ENCODE data around the gene HSPB8.

Gene HSPB8

DNA sequence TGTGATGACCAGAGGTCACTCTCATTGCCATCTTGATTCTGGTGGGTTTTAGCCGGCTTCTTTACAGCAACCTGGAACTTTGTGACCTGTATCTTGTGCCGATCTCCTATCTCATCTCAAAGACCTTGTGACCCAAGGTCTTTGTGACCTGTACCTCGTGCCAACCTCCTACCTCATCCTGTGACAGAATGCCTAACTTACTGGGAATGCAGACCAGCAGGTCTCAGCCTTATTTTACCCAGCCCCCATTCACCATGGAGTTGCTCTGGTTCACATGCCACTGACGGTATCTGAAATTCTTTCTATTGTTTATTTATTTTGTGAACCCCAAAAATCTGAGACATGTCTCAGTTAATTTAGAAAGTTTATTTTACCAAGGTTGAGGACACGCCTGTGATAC is 7.4 kb upstream of the HSPB8 start:
- FAIRE-seq: no peak

DNA sequence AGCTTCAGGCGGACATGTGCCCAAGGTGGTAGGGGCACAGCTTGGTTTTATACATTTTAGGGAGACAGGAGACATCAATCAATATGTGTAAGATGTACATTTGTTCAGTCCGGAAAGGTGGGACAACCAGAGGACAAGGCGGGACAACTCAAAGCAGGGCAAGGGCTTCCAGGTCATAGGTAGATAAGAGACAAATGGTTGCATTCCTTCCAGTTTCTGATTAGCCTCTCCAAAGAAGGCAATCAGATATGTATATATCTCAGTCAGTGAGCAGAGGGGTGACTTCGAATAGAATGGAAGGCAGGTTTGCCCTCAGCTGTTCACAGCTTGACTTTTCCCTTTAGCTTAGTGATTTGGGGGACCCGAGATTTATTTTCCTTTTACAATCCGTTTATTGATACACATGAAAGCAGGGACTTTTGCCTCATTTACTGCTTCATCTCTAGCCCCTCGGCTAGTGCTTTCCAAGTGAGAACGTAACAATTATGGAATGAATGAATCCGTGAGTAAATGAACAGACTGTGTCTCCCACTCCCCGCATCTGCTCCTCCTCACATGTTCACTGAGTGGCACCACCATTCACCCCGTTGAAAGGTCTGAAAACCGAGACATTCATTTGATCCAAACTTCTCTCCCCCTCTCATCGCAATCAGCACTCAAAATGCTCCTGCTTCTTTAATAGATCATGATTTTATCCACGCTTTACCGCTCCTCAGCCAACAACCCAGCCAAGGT is 6.9 kb upstream of the HSPB8 start:
- no peak for FAIRE-seq

DNA sequence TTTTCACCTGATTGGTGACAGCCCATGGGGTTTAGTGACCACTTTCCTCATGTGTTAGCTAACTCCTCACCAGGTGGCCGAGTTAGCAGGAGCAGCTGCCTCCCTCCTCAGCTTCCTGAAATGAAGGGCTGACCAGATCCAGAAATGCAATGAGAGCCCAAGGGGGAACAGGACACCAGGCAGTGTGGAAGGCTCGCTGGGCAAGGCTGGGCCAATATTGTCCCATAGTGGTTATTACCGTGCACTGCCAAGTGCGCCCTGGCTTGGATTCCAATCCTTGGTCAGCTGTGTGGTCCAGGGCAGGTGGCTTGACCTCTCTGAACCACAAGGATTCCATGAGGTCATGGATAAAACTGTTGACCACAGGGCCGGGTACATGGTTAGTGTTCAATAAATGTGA is 3.6 kb upstream of the HSPB8 start:
- FAIRE-seq: no peak

DNA sequence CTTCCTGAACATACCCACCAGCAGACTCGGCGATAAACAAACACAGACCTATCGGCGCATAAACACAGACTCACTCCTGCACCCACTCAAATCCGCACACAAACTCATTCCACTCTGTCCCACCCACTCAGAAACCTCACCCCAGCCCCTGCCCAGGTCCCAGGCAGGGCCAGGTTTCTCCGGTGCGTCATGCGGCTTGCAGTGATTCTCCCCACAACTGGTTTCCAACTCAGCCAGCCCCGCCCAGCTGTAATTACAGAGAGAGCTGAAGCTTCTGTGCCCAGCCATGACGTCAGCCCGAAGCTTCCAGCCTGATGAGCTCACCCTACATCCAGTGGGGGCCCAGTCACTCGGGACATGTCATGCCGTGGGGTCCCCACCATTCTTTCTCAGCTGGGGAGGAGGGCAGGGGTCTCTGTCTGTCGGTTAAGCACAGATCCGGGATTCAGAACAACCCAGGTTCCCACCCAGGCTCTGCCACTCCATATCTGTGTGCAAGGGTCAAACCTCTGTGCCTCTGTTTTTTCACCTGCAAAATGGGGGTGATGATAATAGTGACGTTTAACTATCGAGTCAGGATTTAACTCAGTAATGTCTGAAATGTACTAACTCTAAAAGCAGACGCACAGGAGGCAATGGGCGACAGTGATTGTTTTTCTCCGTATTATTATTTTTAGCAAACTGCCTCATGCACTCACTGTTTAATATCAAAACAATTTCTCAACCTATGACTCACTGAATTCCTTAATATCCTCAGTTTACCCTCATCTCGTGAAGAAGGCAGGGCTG is 2.3 kb upstream of the HSPB8 start:
- no peak for FAIRE-seq

DNA sequence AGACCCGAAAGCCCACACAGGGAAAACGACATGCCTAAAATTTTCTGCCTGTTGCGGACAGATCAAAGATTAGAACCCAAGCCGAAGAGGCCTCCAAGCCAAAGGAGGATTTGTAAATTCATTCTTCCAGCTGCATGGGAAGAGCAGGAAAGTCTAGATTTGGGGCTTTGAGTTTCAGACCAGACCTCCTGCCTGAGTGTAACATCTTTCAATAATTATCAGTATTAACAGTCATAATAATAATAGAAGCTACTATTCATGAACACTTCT is 1.7 kb upstream of the HSPB8 start:
- FAIRE-seq: no peak

DNA sequence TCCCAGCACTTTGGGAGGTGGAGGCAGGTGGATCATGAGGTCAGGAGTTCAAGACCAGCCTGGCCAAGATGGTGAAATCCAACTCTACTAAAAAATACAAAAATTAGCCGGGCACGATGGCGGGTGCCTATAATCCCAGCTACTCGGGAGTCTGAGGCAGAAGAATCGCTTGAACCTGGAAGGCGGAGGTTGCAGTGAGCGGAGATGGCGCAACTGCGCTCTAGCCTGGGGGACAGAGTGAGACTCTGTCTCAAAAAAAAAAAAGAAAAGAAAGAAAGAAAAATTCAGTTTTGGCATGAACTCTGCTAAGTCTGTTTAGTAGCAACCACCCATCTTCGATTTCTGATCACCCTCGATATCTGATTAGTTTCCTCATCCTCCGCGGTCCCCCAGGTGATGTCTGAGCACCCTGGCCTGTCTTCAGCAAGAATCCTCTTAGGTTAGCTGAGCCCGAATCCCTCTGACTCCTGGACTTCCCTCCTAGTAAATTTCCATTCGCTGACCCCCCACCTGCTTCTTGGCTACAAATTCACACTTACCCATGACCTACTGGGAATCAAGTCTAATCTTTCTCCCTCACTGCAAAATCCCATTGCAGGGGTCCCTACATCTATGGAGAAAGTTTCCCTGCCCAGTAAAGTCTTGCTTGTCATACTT is 879 bp upstream of the HSPB8 start:
- FAIRE-seq: no peak

DNA sequence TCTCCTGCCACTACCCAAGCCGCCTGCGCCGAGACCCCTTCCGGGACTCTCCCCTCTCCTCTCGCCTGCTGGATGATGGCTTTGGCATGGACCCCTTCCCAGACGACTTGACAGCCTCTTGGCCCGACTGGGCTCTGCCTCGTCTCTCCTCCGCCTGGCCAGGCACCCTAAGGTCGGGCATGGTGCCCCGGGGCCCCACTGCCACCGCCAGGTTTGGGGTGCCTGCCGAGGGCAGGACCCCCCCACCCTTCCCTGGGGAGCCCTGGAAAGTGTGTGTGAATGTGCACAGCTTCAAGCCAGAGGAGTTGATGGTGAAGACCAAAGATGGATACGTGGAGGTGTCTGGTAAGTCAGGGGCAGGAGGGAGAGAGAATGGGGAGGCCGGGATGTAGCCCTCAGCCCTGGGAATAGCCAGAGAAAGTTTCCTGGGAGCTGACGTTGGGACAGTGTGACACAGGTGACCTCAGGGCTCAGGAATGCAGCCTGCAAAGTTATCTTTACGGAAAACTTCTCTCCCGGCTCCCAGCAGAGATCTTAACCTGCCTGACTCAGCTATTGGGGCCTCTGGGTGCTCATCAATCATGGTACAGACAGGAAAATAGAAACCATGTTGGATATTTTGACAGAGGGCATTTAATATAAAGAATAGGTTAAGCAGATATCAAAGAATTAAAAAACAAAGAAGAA is 747 bp downstream of the HSPB8 start:
- FAIRE-seq: no peak

DNA sequence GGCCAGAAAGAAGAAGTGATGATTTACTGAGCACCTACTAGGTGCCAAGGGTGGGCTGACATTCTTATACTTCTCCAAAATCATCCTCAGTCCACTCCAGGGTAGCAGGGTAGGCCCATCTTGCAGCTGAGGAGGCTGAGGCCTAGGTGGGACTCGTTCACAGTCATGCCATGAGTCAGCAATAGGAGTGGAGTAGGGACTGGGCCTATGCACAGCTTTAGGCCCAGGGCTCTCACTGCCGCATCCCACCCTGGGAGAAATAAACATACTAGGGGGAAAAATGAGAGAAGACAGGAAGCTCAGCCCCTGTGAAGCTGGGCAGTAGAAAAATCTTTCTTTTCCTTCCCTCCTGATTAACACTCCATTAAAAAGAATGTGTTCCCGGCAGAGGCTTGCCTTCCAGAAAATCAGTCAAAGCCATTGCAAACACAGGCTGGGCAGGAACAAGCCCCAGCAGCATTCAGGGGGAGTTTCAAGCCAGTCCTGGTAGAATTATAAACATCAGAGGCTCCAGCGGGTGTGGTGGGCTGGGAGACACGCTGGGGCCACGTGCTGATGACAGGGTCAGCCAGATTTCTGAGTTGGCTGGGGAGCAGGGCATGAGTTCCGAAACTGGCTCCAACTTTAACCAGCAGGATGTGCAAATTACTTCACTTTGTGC is 1.8 kb downstream of the HSPB8 start:
- FAIRE-seq: no peak

DNA sequence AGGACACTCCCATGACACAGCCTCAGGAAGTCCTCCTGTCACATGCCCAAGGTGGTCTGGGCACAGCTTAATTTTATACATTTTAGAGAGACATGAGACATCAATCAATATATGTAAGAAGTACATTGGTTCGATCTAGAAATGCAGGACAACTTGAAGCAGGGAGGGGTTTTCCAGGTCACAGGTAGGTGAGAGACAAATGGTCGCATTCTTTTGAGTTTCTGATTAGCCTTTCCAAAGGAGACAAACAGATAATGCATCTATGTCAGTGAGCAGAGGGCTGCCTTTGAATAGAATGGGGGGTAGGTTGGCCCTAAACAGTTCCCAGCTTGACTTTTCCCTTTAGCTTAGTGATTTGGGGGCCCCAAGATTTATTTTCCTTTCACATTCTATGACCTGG is 2.5 kb downstream of the HSPB8 start:
- no peak for FAIRE-seq

DNA sequence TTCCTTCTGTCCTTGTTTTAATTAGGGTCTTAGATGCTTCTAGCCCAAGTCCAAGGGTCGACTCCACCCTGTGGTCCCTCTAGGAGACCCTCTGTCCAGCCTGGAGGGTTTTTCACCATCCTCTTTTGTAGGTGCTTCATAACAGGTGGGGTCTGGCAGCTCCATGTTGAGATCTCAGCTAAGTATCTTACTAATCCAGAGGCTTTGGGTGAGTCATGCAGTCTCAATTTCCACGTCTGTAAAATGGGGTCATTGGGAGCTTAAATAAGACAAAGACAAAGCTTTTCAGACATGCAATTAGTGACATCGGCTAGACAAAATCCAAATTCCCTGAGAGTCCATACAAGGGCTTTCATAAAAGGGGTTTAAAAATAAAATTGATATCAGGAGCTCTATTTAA is 3.2 kb downstream of the HSPB8 start:
- FAIRE-seq: no peak

DNA sequence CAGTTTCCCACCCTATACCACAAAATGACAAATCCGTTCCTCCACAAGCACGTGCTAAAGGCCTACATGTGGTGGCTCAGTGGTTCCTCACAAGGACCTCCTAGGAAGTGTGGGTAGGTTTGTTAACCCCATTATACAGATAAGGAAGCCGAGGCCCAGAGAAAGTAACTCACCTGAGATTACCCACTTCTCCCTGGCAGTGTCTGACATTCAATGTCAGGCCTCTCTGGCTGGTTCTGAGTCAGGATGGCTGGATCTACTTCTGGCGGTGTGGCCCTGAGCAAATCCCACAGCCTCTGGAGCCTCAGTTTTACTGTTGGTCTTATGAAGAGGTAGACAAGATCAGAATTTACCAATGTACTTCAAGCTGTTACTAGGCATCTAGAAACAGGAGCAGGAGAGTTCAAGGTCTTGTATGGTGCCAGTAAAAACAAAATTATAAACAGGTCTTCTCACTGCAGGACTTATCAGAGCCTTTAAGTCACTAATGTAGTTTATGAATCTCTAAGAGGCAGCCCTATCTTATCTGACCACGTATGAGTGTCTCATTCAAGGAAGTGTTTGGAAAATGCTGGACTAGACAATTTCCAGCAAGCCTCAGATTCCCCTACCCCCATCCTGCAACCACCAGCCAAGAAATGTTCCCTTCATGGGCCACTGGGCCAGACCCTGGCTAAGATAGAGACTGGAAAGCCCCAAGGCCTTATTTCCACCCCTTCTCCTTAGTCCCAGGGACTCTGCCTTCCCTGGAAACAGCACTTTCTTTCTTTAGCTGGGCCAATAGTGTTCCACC is 4.2 kb downstream of the HSPB8 start:
- no peak for FAIRE-seq

DNA sequence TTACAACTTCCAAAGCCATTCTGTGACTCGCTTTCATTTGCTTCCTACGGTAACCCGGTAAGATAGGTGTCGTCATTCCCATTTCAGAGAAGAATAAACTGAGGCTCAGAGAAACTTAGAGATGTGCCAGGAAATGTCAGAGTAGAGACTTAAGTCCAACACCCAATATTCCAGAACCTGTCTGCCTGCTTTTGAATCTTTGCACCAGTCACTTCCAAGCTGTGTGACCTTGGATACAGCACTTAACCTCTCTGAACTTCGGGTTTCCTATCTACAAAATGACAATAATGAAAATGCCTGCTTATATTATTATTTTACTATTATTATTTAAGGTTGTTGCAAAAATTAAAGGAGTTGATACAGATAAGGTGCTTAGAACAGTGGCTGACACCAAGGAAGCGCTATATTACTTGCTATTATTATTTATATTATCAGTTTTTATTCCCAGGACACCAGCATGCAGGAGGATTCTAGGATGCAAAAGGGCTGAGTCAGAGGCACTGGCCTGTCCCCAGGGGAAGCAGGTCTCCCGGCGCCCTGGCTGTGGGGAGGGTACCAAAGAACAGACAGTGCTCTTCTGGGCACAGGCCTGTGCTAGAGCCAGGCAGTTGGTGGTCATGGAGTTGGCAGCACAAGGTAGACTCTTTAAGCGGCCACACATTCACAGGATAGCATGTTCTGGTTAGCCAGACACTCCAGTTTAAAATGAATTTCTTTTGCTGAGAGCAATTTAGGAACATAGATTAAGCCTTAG is 5.4 kb downstream of the HSPB8 start:
- no peak for FAIRE-seq

DNA sequence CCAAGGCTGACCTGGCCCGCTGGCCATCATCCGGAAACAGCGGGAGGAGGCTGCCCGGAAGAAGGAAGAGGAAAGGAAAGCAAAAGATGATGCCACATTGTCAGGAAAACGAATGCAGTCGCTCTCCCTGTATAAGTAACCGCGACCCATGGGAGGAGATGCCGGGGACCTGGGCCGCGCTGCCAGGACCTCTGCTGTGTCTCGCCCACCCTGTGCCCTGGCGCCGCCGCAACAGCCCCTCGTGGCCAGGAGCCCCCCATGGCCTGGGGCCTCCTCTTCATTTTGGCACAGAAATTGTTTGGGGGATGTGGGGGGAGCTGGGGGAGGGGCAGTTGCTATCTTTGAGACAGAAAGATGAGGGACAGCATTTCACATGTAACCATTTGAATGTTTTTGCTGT is 16.5 kb downstream of the HSPB8 start:
- FAIRE-seq: no peak

DNA sequence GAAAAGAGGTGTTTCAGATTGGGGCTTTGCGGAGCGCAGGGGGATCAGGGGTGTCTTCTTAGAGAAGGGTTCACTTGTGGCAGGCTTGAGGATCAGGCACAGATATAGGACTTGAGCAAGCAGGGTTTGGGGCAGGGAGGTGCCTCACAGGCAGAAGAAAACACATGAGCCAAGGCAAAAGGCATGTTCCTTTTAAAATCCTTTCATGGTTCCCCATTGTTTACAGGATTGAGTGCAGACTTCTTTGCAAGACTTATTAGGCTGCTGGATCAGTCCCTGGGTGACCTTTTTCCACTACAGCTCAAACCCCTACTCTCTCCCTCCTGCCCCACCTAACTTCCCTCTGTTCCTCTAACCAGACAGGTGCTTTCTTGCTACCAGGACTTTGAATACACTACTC is 19.7 kb downstream of the HSPB8 start:
- no peak for FAIRE-seq

DNA sequence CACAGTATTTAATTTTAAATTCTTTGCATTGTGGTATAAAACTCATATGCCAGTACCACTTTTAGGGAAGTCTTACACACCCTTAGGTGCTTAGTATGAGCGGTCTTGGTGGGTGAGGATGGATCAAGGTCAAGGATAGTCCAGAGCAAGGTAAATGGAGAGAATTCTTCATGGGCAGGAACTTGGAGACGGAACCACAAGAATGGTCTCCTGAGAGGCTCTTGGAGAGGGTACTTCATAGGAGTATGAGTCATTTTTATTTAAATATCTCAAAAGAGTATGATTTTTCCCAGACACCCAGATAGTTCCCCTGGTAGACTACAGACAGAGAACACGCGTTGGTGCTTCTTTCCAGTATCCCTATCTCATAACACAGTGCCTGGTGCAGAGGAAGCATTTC is 21.9 kb downstream of the HSPB8 start:
- no peak for FAIRE-seq

DNA sequence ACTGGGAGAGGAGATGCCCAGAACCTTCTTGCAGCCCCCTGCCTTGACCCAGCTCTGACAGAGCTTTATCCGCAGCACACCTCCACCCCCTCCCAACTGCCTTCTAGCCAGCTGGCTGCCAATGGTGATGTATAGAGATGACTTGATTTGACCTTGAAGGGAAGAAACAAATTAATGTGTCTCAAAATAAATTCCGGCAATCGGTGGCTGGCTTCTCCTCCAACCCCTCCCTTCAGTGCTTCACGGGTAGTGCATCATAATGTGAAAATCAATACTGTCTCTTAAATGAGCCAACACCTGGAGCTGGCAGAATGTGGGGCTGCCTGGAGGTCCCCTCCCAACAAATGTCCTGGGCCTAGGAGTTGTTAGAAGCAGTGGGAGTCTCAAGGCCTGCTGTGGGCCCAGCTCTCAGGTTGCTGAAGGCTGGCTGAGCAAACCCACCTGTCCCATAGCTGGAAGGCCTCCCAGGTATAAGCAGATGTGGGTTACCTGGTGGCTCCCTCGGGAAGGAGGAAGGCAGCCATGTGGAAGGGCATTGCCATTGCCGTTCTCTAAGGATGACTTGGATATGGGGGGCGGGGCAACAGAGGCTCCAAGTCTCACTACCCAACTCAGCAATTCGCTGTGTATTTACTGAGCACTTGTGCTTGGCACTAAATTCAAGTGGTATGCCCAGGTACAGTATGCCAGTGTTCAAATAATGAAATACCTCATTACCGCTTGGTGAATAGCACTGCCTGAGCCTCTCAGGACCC is 23.2 kb downstream of the HSPB8 start:
- FAIRE-seq: no peak

DNA sequence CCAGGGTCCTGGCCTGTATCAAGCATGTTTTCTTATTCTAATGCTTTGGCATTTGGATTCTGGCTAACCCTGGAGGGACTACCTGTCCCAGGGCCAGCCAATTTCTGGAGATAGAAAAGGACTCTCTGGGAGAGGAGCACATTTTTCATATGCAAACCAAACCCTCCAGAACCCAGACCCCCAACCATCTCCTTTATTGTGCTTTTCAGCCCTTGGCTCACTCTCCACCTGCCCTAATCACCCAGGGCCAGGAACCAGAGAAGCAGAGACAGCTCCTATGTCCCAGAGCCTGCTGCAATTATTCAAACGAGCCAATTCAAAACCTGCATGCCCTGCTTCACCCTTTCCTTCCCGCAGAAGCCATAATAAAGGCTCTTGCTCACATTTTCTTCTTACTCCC is 23.8 kb downstream of the HSPB8 start:
- no peak for FAIRE-seq

DNA sequence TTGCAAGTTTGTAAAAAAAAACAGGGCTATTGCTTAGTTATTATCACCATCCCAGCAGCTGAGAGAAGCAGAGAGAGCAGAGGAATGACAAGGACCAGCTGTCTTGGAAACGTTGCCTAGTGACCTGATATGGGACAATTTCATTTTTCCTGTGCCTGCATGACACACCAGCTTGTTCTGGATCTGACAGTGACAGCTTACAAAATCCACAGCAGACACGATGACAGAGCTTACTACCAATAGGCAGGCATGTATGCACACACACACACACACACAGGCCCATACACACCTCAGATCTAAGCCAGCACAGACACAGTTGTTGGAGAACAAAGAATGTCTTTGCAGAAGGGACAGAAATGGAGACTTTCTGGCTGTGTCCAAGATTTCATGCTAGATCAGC is 25.4 kb downstream of the HSPB8 start:
- FAIRE-seq: no peak

DNA sequence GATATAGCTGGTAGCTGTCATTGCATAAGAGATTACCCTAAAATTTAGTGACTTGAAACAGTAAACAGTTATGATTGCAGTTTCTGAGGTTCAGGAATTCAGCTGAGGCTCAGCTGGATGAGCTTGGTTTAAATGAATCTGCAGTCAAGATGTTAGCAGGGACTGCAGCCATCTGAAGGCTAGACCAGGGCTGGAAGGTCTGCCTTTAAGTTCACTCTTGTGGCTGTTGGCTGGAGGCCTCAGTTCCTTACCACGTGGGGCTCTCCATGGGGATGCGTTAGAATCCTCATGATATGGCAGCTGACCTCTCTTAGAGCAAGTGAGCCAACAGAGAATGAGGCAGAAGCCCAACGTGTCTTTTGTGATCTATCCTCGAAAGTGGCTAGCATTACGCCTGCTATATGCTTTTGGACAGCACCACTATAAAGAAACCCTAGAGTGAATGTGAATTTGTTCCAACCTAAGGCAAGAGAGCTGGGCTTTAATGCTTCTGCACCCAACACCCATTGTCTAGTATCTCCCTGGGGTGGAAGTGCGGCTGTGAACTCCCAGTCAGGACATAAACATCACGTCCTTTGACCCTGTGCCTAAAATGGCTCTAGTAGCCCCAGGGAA is 26.0 kb downstream of the HSPB8 start:
- FAIRE-seq: no peak

DNA sequence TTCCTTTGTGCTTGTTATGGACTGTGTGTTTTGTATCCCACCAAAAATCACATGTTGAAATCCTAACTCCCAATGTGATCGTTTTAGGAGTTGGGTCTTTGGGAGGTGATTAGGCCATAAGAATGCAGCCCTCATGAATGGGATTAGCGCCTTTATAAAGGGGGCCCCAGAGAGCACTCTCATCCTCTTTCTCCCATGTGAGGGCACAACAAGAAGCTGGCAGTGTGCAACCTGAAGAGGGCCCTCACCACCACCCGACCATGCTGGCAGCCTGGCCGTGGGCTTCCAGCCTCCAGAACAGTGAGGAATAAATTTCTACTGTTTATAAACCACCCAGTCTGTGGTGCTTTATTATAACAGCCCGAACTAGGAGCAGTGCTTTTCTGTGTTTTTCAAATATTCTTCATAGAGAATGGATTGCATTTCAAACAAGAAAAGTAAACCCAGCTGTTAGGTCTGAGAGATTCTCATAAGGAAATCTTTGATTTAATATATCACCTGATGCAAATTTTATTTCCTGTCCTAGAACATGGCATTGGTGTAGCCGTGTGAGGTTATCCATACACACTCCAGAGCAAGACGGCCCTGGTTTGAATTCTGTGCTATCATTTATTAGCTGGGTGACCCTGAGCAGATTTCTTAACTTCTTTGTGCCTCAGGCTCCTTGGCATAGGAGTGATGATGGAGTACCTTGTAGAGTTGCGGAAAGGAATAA is 27.8 kb downstream of the HSPB8 start:
- no peak for FAIRE-seq
